Esophagus (tissue), 2 donors: Measurements from ENCODE around the gene SEPHS1. TPM values are rescaled to one million over a fixed set of nuclear protein-coding genes. Genes with fewer than 3 reads are reported as not detected.
"Not testable (repeated sequence)": the region's sequence is repeated elsewhere in the genome, so short reads cannot be mapped to it uniquely, and the experiment has no call there.

Experiments used
- H3K27ac ChIP-seq, 2 donors: one replicate each; pipeline ENCODE4 v1.5.1; 2013; ENCODE audit warnings: low read depth in 2 of 2, mild to moderate bottlenecking in 2 of 2, inconsistent platforms in 1 of 2, low read length in 1 of 2, moderate library complexity in 1 of 2
- H3K27me3 ChIP-seq, 2 donors: one replicate each; pipeline ENCODE4 v1.6.1; 2013; ENCODE audit warnings: low read length in 2 of 2, control low read depth in 1 of 2, mild to moderate bottlenecking in 1 of 2; ENCODE audit not compliant: insufficient read depth in 2 of 2, control insufficient read depth in 1 of 2
- H3K36me3 ChIP-seq, 2 donors: one replicate each; pipeline ENCODE4 v1.6.1; 2013; ENCODE audit warnings: low read length in 1 of 2; ENCODE audit not compliant: control insufficient read depth in 2 of 2, insufficient read depth in 2 of 2
- H3K4me1 ChIP-seq, 2 donors: one replicate each; pipeline ENCODE4 v1.6.1; 2013; ENCODE audit warnings: low read length in 1 of 2; ENCODE audit not compliant: control insufficient read depth in 2 of 2, insufficient read depth in 2 of 2
- H3K4me3 ChIP-seq, 2 donors: one replicate each; pipeline ENCODE4 v1.5.1; 2013; ENCODE audit warnings: low read length in 2 of 2, mild to moderate bottlenecking in 2 of 2, low read depth in 1 of 2, moderate library complexity in 1 of 2
- H3K9me3 ChIP-seq, 2 donors: one replicate each; pipeline ENCODE4 v1.6.1; 2013; ENCODE audit warnings: mild to moderate bottlenecking in 2 of 2, low read depth in 1 of 2, low read length in 1 of 2, moderate library complexity in 1 of 2; ENCODE audit not compliant: control insufficient read depth in 2 of 2, insufficient read depth in 1 of 2
- WGBS, 2 donors: extraction: QIAGEN DNeasy Blood & Tissue Kit; methylation state at CpG; one replicate each; pipeline ENCODE4 v1.1.7; 2013; 5-methylcytosine and 5-hydroxymethylcytosine counted together
- polyA plus RNA-seq, 2 donors: library from polyadenylated mRNA; stranded (reverse); fragments of 200-250 nt; gene quantifications; one replicate each; pipeline ENCODE4 v1.2.3, GENCODE V29; 2013
- donor health status: healthy with polysubstance abuse.
- donor health status: Bipolar disorder and iron deficiency.

The SEPHS1 gene
- polyA plus RNA-seq, 2 donors, result 15.8 to 25.8 TPM

DNA sequence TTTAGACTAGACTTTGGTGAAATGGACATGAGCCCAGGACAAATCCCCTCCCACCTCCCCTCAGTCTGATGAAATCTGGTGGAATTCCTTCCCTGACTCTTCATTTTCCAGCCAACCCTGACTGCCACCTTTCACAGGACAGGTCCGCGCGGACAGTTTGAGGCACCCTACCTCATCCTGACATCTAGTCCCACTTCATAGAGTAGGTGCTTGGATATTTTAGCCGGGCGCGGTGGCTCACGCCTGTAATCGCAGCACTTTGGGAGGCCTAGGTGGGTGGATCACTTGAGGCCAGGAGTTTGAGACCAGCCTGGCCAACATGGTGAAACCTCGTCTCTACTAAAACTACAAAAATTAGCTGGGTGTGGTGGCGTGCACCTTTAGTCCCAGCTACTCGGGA, 71.9 kb downstream of the SEPHS1 start:
- 96 to 97% methylated on average over 11 of the region's 11 CpGs for WGBS, 2 donors
- not testable (repeated sequence) for H3K4me3 ChIP-seq, H3K4me1 ChIP-seq, H3K27ac ChIP-seq, H3K27me3 ChIP-seq, H3K36me3 ChIP-seq, H3K9me3 ChIP-seq

DNA sequence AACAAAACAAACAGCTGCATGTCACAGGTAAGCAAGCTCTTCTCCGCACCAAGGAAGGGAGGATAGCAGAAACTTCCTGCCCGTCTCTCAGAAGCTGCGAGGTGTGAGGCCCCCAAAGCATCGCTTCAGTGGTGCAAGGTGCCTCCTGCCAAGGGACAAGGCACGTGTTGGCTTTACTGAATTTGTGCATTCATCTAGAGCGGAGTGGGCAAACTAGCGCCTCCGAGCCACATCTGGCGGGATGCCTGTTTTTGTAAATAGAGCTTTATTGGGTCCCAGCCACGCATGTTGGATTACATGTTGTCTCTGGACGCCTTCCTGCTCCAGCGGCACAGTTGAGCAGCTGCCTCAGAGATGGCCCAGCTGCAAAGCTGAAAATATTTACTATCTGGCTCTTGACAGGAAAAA, 75.9 kb downstream of the SEPHS1 start:
- no peak overlapping the region for H3K4me3 ChIP-seq

DNA sequence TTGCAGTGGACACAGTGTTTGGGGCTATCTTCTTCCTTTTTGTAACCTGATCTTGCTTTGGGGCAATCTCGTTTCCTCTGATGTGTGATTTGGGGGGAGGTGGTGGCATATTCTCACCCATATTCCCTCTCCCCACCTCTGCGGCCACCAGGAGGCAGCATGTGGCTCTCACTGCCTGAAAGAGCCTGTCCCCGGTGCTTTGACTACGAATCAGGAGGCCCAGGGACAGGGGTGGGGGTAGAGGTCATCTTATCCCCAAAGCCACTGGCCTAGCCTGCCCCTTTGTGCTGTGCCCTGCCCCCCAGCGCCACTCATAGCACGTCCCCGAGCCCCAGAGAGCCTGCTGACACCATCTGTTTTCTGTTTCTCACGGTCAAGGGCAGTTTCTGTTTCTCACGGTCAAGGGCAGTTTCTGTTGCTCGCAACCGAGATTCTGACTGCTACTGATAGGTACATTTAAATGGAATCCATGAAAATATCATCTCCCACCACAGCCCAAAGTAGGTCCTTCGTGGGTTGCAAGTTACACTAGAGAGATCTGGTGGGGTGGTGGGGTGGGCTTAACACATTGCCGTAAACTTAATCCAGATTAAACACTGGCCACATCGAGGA, 76.4 kb downstream of the SEPHS1 start:
- Histone ChIP-seq H3K4me3 (no peak overlapping the region), H3K4me1 (peaks cover 0 to 4% of the 10 kb centered on the region in 2 donors), H3K27me3 (no peaks in the 10 kb centered on the region), H3K36me3 (no peaks in the 10 kb centered on the region), H3K27ac (peak overlapping the region in 1 of 2 donors; percentile 12), H3K9me3 (no peaks in the 10 kb centered on the region)
- 37 to 46% methylated on average over 14 of the region's 14 CpGs for WGBS, 2 donors

More for the DNA sequence above, 75.9 kb downstream of the SEPHS1 start:
- Histone ChIP-seq H3K36me3 (no peaks in the 10 kb centered on the region), H3K27me3 (no peaks in the 10 kb centered on the region), H3K27ac (peak overlapping the region in 1 of 2 donors; percentile 12), H3K9me3 (no peaks in the 10 kb centered on the region), H3K4me1 (peaks cover 0 to 4% of the 10 kb centered on the region in 2 donors)
- WGBS, 2 donors, result 40 to 49% methylated on average over 12 of the region's 12 CpGs

DNA sequence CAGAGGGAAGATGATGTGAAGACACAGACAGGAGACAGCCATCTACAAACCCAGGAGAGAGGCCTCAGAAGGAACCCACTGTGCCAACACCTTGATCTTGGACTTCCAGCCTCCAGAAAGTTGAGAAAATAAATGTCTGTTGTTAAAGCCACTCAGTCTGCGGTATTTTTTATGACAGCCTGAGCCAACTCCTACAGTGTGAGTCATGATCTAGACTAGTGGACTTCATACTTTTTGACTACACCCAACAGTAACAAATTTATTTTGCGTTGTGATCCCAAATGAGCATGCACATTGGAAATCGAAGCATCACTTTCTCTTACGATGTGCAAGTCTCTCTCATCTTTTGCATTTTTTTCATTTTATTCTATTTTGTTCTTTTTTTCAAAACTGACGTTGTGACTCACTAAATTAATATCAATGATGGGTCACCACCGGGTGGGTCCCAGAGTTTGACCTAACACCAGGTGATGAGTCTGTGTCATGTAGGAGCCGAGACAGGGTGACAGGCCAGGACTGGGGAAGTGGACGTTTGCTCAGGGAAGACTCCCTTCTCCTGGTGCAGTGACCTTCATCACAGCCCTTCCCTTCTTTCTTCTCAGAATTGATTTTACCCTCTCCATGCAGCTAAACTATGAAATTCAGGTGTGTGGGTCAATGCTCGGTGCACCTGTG, 77.1 kb downstream of the SEPHS1 start:
- H3K27ac ChIP-seq, result no peak overlapping the region
- H3K36me3 ChIP-seq, result no peaks in the 10 kb centered on the region
- H3K4me3 ChIP-seq, result no peak overlapping the region
- no peaks in the 10 kb centered on the region for H3K27me3 ChIP-seq
- H3K9me3 ChIP-seq, result no peaks in the 10 kb centered on the region
- 77 to 85% methylated on average over 9 of the region's 9 CpGs for WGBS, 2 donors
- peaks cover 0 to 4% of the 10 kb centered on the region in 2 donors for H3K4me1 ChIP-seq

DNA sequence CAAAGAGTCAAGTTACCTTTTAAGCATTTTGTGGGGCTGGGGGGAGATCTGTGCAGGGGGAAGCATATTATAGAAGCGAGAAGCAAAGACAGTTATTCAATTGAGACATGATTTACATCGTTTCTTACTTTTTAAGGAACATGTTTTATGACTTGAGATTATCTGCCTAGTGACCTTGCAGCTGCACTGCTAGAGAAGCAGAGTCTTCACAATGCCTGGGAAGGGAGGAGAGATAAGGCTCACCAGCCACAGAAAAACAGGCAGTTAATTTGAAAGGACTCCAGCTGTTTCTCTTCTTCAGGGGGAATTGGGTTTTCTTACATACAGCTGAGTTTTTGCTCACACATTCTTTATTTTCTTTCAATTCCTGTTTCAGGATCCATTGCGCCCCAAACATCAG, 79.3 kb downstream of the SEPHS1 start:
- Histone ChIP-seq H3K4me3 (no peak overlapping the region), H3K27me3 (no peaks in the 10 kb centered on the region), H3K27ac (no peak overlapping the region), H3K9me3 (no peaks in the 10 kb centered on the region), H3K36me3 (no peaks in the 10 kb centered on the region), H3K4me1 (peaks cover 0 to 4% of the 10 kb centered on the region in 2 donors)
- 27 to 61% methylated on average over 3 of the region's 3 CpGs for WGBS, 2 donors

DNA sequence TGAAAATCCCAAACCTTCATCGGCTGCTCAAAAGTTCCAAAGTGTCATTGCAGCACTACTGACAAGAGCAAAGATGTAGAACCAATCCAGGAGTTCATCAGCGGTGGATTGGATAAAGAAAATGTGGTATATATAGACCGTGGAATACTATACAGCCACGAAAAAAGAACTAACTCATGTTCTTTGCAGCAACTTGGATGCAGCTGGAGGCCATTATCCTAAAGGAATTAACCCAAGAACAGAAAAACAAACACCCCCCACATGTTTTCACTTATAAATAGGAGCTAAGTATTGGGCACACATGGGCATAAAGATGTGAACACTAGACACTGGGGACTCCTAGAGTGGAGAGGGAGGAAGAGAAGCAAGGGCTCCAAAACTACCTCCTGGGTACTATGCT, 79.8 kb downstream of the SEPHS1 start:
- Histone ChIP-seq H3K4me3 (no peak overlapping the region), H3K4me1 (peaks cover 0 to 4% of the 10 kb centered on the region in 2 donors), H3K36me3 (no peaks in the 10 kb centered on the region), H3K9me3 (no peaks in the 10 kb centered on the region), H3K27ac (no peak overlapping the region), H3K27me3 (no peaks in the 10 kb centered on the region)
- WGBS, 2 donors, result 74 to 97% methylated on average over 4 of the region's 4 CpGs

Other genes starting within 250 kb of the SEPHS1 start
- gene OPTN, start 248.1 kb downstream of the SEPHS1 start, polyA plus RNA-seq, result 10 to 100 TPM; 29.1 to 34.2 TPM
- 1 to 10 TPM; 1.4 to 2.6 TPM for gene MCM10, start 186.7 kb downstream of the SEPHS1 start, polyA plus RNA-seq
- gene UCMA, start 113.9 kb downstream of the SEPHS1 start, polyA plus RNA-seq, result not detected
- gene PHYH, start 48.2 kb downstream of the SEPHS1 start, polyA plus RNA-seq, result 1 to 10 TPM; 5.7 to 7.4 TPM
- gene BEND7, start 180.7 kb upstream of the SEPHS1 start, polyA plus RNA-seq, result 1 to 10 TPM; 1.1 to 1.9 TPM
- gene PRPF18, start 238.7 kb upstream of the SEPHS1 start, polyA plus RNA-seq, result 10 to 100 TPM in 1 of 2 donors, 1 to 10 TPM in 1; 6.6 to 13.4 TPM